Measurements from ENCODE around the gene TSPAN14. TPM values are rescaled to one million over a fixed set of nuclear protein-coding genes. Genes with fewer than 3 reads are reported as not detected.
"Not testable (repeated sequence)": the region's sequence is repeated elsewhere in the genome, so short reads cannot be mapped to it uniquely, and the experiment has no call there.

Gene TSPAN14
- total and polyA plus RNA-seq, 5 donors from 2014 or later, result 157 to 270 (median 190) TPM

DNA sequence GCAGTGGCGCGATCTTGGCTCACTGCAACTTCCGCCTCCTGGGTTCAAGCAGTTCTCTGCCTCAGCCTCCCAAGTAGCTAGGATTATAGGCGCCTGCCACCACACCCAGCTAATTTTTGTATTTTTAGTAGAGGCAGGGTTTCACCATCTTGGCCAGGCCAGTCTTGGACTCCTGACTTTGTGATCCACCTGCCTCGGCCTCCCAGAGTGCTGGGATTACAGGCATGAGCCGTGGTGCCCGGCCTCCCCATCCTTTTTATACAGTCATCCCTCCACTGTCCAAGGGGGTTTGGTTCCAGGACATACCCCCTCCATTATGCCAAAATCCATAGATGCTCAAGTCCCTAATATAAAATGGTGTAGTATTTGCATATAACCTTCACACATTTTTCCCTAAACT is 21.5 kb downstream of the TSPAN14 start:
- Histone ChIP-seq H3K27ac (ENCODE audit: insufficient read depth, low read length, poor library complexity, severe bottlenecking) (peak overlapping the region; percentile 25), H3K36me3 (ENCODE audit: control insufficient read depth, insufficient read depth, low read length) (peaks cover 36% of the 10 kb centered on the region), H3K4me1 (ENCODE audit: control insufficient read depth, insufficient read depth, low read length, poor library complexity, severe bottlenecking) (peaks cover 69% of the 10 kb centered on the region)
- H3K9me3 Mint-ChIP-seq; ATAC-seq (ENCODE audit: low read depth in 2 of 2); H3K9me3 ChIP-seq (ENCODE audit: control insufficient read depth in 2 of 2, low read length in 2 of 2); DNase-seq; H3K27me3 ChIP-seq (ENCODE audit: control insufficient read depth, insufficient read depth, low read length); H3K27me3 Mint-ChIP-seq; H3K4me3 ChIP-seq (ENCODE audit: low read depth, low read length): not testable (repeated sequence)
- Mint-ChIP-seq H3K4me3 (peak overlapping the region in 2 of 4 donors; percentile 45 to 59), H3K27ac (peak overlapping the region; percentile 23 to 89 (median 71)), H3K36me3 (peaks cover 53% of the 10 kb centered on the region), H3K4me1 (peaks cover 33 to 88% (median 59%) of the 10 kb centered on the region in 4 donors)

DNA sequence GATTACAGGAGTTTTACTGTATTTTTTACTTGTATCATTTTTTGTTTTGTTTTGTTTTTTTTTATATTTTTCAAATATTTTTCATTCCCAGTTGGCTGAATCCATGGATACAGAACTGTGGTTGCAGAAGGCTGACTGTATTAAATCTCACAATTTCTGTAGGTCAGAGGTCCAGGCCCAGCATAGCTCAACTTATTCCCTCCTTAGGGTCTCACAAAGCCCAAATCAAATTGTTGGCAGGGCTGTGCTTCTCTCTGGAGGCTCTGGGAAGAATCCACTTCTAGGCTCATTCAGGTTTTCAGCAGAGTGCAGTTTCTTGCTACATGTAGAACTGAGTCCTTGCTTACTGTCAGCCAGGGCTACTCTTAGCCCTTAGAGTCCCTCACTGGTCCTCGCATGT is 22.6 kb downstream of the TSPAN14 start:
- Histone ChIP-seq H3K4me3 (ENCODE audit: low read depth, low read length) (no peak overlapping the region), H3K9me3 (ENCODE audit: control insufficient read depth in 2 of 2, low read length in 2 of 2) (peaks cover 3 to 4% of the 10 kb centered on the region in 2 experiments), H3K27ac (ENCODE audit: insufficient read depth, low read length, poor library complexity, severe bottlenecking) (peak overlapping the region; percentile 7), H3K36me3 (ENCODE audit: control insufficient read depth, insufficient read depth, low read length) (peaks cover 39% of the 10 kb centered on the region), H3K4me1 (ENCODE audit: control insufficient read depth, insufficient read depth, low read length, poor library complexity, severe bottlenecking) (peaks cover 59% of the 10 kb centered on the region), H3K27me3 (ENCODE audit: control insufficient read depth, insufficient read depth, low read length) (no peaks in the 10 kb centered on the region)
- peak overlapping the region in 2 of 3 donors; percentile 41 to 70 for H3K27ac Mint-ChIP-seq
- H3K4me1 Mint-ChIP-seq, result peaks cover 30 to 88% (median 57%) of the 10 kb centered on the region in 4 donors
- peaks cover 49% of the 10 kb centered on the region for H3K36me3 Mint-ChIP-seq
- DNase-seq (no peak), ATAC-seq (ENCODE audit: low read depth in 2 of 2) (no peak)
- peak overlapping the region in 3 of 4 donors; percentile 17 to 75 (median 40) for H3K4me3 Mint-ChIP-seq
- H3K27me3 Mint-ChIP-seq, result no peaks in the 10 kb centered on the region
- peaks cover 0 to 10% (median 0%) of the 10 kb centered on the region in 7 donors for H3K9me3 Mint-ChIP-seq

DNA sequence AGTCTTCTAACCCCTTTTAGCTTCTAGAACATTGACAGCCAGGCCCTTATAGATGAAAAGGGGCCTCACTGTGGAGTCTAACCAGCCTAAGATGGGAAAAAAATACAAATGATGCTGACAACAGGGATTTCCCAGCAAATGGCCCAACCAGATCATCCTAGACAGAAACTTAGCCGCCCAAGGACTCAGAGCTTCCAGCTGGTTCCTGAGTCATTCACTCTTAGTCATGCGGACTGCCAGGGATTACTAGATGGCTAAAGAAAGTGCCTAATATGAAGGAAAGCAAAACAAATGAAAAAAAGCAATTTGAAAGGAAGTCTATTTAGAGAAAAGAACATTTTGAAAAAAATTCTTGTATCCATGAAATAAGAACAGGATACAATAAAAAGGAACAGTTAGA is 23.7 kb downstream of the TSPAN14 start:
- no peaks in the 10 kb centered on the region for H3K27me3 Mint-ChIP-seq
- H3K27ac ChIP-seq (ENCODE audit: insufficient read depth, low read length, poor library complexity, severe bottlenecking), result no peak overlapping the region
- peaks cover 3 to 4% of the 10 kb centered on the region in 2 experiments for H3K9me3 ChIP-seq (ENCODE audit: control insufficient read depth in 2 of 2, low read length in 2 of 2)

DNA sequence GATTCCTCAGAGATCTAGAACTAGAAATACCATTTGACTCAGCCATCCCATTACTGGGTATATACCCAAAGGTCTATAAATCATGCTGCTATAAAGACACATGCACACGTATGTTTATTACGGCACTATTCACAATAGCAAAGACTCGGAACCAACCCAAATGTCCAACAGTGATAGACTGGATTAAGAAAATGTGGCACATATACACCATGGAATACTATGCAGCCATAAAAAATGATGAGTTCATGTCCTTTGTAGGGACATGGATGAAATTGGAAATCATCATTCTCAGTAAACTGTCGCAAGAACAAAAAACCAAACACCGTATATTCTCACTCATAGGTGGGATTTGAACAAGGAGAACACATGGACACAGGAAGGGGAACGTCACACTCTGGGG is 26.3 kb downstream of the TSPAN14 start:
- DNase-seq; H3K9me3 ChIP-seq (ENCODE audit: control insufficient read depth in 2 of 2, low read length in 2 of 2); H3K9me3 Mint-ChIP-seq; H3K27me3 Mint-ChIP-seq; H3K27me3 ChIP-seq (ENCODE audit: control insufficient read depth, insufficient read depth, low read length); H3K4me3 ChIP-seq (ENCODE audit: low read depth, low read length); ATAC-seq (ENCODE audit: low read depth in 2 of 2); H3K27ac ChIP-seq (ENCODE audit: insufficient read depth, low read length, poor library complexity, severe bottlenecking): not testable (repeated sequence)
- peaks cover 31 to 88% (median 63%) of the 10 kb centered on the region in 4 donors for H3K4me1 Mint-ChIP-seq
- peak overlapping the region in 2 of 4 donors; percentile 63 to 72 for H3K4me3 Mint-ChIP-seq
- peaks cover 51% of the 10 kb centered on the region for H3K36me3 Mint-ChIP-seq
- peak overlapping the region; percentile 20 to 80 (median 73) for H3K27ac Mint-ChIP-seq
- peaks cover 34% of the 10 kb centered on the region for H3K36me3 ChIP-seq (ENCODE audit: control insufficient read depth, insufficient read depth, low read length)
- H3K4me1 ChIP-seq (ENCODE audit: control insufficient read depth, insufficient read depth, low read length, poor library complexity, severe bottlenecking), result peaks cover 57% of the 10 kb centered on the region

More for the DNA sequence above, 23.7 kb downstream of the TSPAN14 start:
- no peak for DNase-seq
- Mint-ChIP-seq H3K4me1 (peaks cover 21 to 88% (median 54%) of the 10 kb centered on the region in 4 donors), H3K36me3 (peaks cover 43% of the 10 kb centered on the region), H3K4me3 (peak overlapping the region in 2 of 4 donors; percentile 18 to 75), H3K9me3 (peaks cover 0 to 10% (median 0%) of the 10 kb centered on the region in 7 donors), H3K27ac (peak overlapping the region; percentile 23 to 76 (median 70))
- no peaks in the 10 kb centered on the region for H3K27me3 ChIP-seq (ENCODE audit: control insufficient read depth, insufficient read depth, low read length)
- H3K36me3 ChIP-seq (ENCODE audit: control insufficient read depth, insufficient read depth, low read length), result peaks cover 39% of the 10 kb centered on the region
- peaks cover 57% of the 10 kb centered on the region for H3K4me1 ChIP-seq (ENCODE audit: control insufficient read depth, insufficient read depth, low read length, poor library complexity, severe bottlenecking)
- no peak for ATAC-seq (ENCODE audit: low read depth in 2 of 2)
- peak overlapping the region; percentile 24 for H3K4me3 ChIP-seq (ENCODE audit: low read depth, low read length)

DNA sequence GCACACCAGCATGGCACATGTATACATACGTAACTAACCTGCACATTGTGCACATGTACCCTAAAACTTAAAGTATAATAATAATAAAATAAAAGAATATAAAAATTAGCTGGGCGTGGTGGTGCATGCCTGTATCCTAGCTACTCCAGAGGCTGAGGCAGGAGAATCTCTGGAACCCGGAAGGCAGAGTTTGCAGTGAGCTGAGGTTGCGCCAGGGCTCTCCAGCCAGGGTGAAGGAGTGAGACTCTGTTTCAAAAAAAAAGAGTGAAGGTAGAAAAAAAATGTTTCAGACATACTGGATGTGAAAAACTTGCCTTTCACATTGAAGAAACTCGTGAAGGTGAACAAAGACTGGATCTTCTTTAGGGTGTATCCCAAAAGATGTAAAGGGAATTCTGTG is 26.7 kb downstream of the TSPAN14 start:
- Histone ChIP-seq H3K27ac (ENCODE audit: insufficient read depth, low read length, poor library complexity, severe bottlenecking) (no peak overlapping the region), H3K27me3 (ENCODE audit: control insufficient read depth, insufficient read depth, low read length) (no peaks in the 10 kb centered on the region), H3K4me1 (ENCODE audit: control insufficient read depth, insufficient read depth, low read length, poor library complexity, severe bottlenecking) (peaks cover 57% of the 10 kb centered on the region), H3K9me3 (ENCODE audit: control insufficient read depth in 2 of 2, low read length in 2 of 2) (peaks cover 3 to 4% of the 10 kb centered on the region in 2 experiments), H3K4me3 (ENCODE audit: low read depth, low read length) (no peak overlapping the region), H3K36me3 (ENCODE audit: control insufficient read depth, insufficient read depth, low read length) (peaks cover 34% of the 10 kb centered on the region)
- no peak for ATAC-seq (ENCODE audit: low read depth in 2 of 2)
- H3K27ac Mint-ChIP-seq, result peak overlapping the region; percentile 38 to 80 (median 73)
- H3K4me3 Mint-ChIP-seq, result peak overlapping the region in 1 of 4 donors; percentile 72
- peaks cover 0 to 10% (median 0%) of the 10 kb centered on the region in 7 donors for H3K9me3 Mint-ChIP-seq
- H3K4me1 Mint-ChIP-seq, result peaks cover 31 to 88% (median 66%) of the 10 kb centered on the region in 4 donors
- no peaks in the 10 kb centered on the region for H3K27me3 Mint-ChIP-seq
- peaks cover 51% of the 10 kb centered on the region for H3K36me3 Mint-ChIP-seq
- DNase-seq, result no peak

DNA sequence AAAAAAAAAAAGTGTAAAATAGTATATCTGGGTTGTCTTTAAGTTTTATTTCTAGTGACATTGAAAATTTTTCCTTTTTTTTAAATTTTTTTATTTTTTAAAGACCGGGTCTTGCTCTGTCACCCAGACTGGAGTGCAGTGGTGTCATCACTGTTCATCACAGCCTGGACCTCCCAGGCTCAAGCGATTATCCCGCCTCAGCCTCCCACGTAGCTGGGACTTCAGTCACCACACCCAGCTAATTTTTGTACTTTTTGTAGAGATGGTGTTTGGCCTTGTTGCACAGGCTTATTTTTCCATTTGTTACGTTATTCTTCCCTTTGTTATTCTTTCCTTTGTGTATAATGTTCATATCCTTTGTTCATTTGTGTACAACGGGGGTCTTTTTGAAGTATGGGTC is 30.1 kb downstream of the TSPAN14 start:
- H3K27ac Mint-ChIP-seq, result peak overlapping the region; percentile 80 to 98 (median 97)
- H3K4me3 ChIP-seq (ENCODE audit: low read depth, low read length), result peak overlapping the region; percentile 77
- H3K9me3 Mint-ChIP-seq, result peaks cover 0 to 3% (median 0%) of the 10 kb centered on the region in 7 donors
- peak overlapping the region; percentile 65 to 89 (median 86) for H3K4me3 Mint-ChIP-seq
- peaks cover 18% of the 10 kb centered on the region for H3K36me3 ChIP-seq (ENCODE audit: control insufficient read depth, insufficient read depth, low read length)
- H3K27me3 Mint-ChIP-seq, result no peaks in the 10 kb centered on the region
- H3K27me3 ChIP-seq (ENCODE audit: control insufficient read depth, insufficient read depth, low read length), result no peaks in the 10 kb centered on the region
- no peak for ATAC-seq (ENCODE audit: low read depth in 2 of 2)
- peaks cover 34% of the 10 kb centered on the region for H3K36me3 Mint-ChIP-seq
- no peak for DNase-seq
- H3K9me3 ChIP-seq (ENCODE audit: control insufficient read depth in 2 of 2, low read length in 2 of 2), result no peaks in the 10 kb centered on the region
- peak overlapping the region; percentile 81 for H3K27ac ChIP-seq (ENCODE audit: insufficient read depth, low read length, poor library complexity, severe bottlenecking)
- peaks cover 27 to 92% (median 75%) of the 10 kb centered on the region in 4 donors for H3K4me1 Mint-ChIP-seq
- H3K4me1 ChIP-seq (ENCODE audit: control insufficient read depth, insufficient read depth, low read length, poor library complexity, severe bottlenecking), result peaks cover 74% of the 10 kb centered on the region

DNA sequence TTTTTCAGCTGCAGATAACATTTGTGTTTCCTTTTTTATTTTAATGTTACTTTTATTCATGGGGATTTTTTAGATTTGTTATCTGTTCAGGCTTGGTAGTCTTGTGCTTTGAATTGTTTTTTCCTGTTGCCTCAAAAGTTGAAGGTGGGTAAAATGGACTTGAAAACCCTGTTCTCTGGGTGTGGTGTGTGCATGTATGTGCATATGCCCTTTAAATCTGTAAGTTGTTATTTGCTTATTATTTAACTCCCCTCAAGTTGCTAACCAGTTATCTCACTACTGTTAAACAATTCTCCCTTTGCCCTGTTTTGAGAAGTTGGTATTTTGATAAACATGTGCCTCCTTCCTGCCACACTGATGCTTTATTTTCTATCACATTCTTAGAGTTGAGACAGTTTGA is 30.6 kb downstream of the TSPAN14 start:
- peaks cover 29 to 96% (median 79%) of the 10 kb centered on the region in 4 donors for H3K4me1 Mint-ChIP-seq
- H3K36me3 ChIP-seq (ENCODE audit: control insufficient read depth, insufficient read depth, low read length), result peaks cover 22% of the 10 kb centered on the region
- no peaks in the 10 kb centered on the region for H3K9me3 ChIP-seq (ENCODE audit: control insufficient read depth in 2 of 2, low read length in 2 of 2)
- H3K27ac ChIP-seq (ENCODE audit: insufficient read depth, low read length, poor library complexity, severe bottlenecking), result peak overlapping the region; percentile 81
- peak overlapping the region; percentile 65 to 89 (median 86) for H3K4me3 Mint-ChIP-seq
- H3K27me3 Mint-ChIP-seq, result no peaks in the 10 kb centered on the region
- ATAC-seq (ENCODE audit: low read depth in 2 of 2) (peak in 1 of 2 donors; percentile 11), DNase-seq (peak in 2 of 3 donors; percentile 35 to 60)
- peak overlapping the region; percentile 80 to 98 (median 97) for H3K27ac Mint-ChIP-seq
- H3K27me3 ChIP-seq (ENCODE audit: control insufficient read depth, insufficient read depth, low read length), result no peaks in the 10 kb centered on the region
- H3K4me3 ChIP-seq (ENCODE audit: low read depth, low read length), result peak overlapping the region; percentile 77
- H3K36me3 Mint-ChIP-seq, result peaks cover 39% of the 10 kb centered on the region
- peaks cover 0 to 3% (median 0%) of the 10 kb centered on the region in 7 donors for H3K9me3 Mint-ChIP-seq
- H3K4me1 ChIP-seq (ENCODE audit: control insufficient read depth, insufficient read depth, low read length, poor library complexity, severe bottlenecking), result peaks cover 78% of the 10 kb centered on the region
